ENCODE results near the gene MYF6.
"Not testable (repeated sequence)": the region's sequence is repeated elsewhere in the genome, so short reads cannot be mapped to it uniquely, and the experiment has no call there.

The MYF6 gene

DNA sequence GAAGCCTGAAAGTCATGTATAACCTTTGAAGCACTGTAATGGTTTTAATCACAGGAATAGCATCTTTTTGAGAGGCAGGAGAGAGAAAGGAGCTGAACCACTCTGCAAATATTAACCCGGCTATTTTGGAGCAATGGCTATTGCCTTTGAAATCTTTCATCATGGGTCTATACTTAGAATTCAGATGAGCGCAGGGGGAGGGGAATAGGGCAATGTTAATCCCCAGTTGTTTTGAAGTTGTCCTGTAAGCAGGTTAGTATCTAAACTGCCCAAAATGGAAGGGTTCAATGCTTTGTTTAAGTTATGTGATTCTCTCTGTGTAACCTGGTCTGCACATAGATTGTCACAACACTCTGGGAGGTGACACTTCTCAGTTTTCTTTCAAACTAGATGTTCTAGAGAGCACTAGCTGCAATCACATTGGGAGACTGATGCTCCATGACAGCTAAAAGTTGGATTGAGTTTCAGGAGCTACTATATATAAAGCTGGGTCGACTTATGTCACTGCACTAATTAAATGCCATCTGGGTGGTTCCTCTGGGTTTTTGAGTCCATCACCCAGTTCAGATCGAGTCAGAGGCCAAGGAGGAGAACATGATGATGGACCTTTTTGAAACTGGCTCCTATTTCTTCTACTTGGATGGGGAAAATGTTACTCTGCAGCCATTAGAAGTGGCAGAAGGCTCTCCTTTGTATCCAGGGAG lies at the start of gene MYF6:
TSS of gene MYF6 (plus strand) at position 509 of the 704 bp plus-strand sequence. CDS start at position 595, 86 bp downstream.
- DNase-seq (ENCODE audit: low read depth, low spot score) = no peak

DNA sequence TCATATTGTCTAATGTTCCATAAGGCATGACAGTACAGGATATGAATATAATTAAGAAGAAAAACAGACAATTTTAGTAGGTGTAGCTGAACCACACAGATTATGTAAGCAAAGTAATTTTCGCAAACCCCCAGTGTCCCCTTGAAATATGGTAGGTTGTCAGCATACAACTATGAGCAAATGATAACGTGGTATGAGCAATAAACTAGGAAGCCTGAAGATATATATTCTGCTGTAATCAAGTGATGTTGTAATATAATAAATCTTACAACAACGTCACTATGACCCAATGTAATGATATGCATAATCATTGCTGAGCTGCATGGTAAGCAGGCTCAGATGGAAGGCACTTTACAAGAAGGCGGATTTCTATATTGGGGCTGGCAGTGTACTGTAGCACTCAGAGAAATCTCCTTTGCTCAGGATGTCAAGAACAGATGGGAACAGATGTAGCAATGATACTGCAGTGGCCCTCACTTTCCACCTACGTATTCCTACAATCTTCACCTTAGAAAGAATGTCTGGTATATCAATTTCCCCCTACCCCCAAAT lies 47.8 kb upstream of the MYF6 start:
- no peak for DNase-seq (ENCODE audit: low read depth, low spot score)

DNA sequence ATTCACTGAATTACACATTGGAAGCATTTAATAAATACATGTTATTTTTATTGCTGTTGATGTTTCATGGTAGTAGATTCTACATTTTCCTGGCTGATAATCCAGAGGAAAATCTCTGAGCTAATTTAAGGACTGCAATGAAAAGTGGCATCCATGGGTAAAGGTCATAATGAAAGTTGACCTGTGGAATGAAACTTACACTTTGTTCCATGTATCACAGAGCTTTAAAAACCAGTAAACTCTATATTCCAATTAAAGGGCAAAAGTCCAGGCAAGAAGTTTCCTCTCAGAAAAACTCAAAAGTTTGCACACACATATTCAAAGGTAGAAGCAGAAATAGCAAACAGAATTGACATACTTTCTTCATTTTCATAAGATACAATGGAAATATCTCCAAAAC lies 44.8 kb upstream of the MYF6 start:
- DNase-seq (ENCODE audit: low read depth, low spot score) = no peak

DNA sequence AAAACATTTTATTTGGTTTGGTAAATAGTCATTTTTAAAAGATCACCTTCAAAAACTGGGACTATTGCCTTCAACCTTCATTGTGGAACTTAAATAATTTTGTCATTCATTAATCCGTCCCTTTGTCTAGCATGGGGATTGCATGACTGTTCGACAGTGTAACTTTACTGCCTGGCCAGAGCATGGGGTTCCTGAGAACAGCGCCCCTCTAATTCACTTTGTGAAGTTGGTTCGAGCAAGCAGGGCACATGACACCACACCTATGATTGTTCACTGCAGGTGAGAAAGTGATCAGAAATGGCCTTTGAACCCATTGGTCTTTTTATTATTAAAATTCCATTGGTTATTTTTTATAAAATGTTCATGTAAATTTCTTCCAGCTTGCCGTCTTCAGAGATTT lies 37.2 kb upstream of the MYF6 start:
- DNase-seq (ENCODE audit: low read depth, low spot score) = no peak

DNA sequence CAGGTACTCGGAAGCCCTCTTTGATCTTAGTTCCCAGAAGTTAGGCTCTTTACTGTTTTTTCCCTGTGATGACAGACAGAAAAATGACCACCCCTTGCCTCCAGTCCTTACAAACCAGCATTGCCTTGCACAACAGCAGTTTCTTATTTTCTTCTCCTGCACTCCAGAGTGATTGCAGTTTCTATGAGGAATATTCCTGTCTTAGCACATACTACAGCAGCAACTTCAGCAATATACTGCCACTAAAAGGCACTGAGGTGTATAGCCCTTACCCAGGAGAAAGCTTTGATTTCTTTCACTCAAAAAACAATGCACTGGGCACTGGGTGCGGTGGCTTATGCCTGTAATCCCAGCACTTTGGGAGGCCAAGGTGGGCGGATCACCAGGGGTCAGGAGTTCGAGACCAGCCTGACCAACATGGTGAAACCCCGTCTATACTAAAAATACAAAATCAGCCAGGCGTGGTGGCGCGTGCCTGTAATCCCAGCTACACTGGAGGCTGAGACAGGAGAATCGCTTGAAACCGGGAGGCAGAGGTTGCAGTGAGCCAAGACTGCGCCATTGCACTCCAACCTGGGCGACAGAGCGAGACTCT lies 31.3 kb upstream of the MYF6 start:
- not testable (repeated sequence) for DNase-seq (ENCODE audit: low read depth, low spot score)

DNA sequence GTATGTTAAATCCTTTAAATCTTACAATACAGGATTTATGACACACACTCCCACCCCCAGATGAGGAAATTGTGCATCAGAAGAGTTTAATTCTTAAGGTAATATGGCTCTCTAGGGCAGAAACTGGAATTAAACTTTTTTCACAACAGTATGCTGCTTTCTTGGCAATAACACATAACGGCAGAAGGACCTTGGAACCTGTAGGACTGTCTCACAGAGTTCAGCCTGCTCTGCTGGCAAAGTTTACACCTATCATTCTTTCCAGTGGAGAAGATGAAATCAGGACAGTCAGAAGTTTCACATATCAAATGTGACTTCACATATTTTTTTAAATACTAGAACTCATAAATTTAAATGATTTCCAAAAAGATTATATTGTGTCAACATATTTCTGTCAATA lies 30.6 kb upstream of the MYF6 start:
- no peak for DNase-seq (ENCODE audit: low read depth, low spot score)

DNA sequence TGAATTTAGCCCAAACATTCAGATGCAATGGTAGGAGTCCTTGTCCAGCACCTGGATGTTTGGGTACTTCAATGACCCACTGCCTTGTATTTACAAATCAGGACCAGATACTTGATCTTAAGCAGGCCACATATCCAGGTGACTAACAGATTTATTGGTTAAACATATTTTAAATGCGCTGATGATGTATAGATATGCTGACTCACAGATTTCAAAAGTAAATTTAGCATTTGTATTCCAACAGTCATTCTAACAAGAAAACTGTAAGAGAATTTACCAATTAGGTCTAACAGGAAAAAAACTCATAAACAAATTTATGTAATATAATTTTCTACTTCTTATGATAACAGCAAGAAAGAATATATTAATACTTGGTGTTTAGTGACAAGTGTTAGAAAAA lies 29.4 kb upstream of the MYF6 start:
- no peak for DNase-seq (ENCODE audit: low read depth, low spot score)

DNA sequence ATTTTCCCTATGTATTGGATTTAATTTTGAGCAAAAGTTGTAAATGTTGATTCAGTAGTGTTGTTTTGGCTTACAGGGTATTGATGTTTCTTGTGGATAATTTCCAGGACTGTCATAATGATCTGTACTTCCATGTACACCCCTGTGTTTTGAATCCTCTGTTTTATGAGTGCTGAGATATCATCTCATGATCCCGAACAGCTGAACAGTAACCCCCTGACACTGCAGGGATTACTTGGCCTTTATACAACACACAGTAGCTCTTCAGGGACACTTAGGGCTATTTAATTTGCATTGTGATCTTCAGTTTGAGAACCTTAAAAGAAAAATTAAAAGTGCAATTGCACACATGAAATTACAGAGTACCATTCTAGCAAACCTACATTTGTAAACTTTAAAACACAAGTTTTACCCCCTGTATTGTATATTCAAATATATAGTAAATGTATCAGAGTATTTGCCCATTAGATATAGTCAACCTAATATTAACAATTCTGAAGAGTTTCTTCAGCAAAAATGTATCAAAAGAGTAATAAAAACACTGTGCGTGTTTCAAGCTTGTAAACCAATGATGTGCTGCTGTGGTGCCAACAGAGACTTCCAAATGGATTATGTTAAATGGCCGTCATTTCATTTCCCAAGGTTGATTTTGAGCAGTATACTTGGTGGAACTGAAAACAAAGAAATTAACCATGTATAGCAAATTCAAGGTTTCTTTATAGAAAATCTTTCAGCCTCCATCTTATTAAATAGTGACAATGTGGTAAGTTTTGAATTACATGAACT lies 27.9 kb upstream of the MYF6 start:
- no peak for DNase-seq (ENCODE audit: low read depth, low spot score)

DNA sequence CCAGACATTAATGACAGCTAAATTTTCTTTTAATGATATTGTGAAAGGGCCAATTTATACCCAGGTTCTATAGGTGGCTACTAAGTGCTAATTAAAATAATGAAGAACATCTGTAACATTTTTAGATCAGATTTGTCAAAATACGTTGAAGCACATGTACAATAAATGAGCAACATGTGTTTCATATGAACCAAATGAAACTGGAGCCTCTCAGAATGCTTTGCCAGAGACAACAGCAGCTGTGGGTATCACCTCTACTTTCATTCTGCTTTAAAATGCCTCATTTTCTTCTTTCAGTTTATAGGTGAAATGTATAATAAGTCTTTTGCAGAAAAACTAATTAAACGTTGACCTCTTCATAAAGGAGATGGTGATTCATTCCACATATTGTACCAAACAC lies 26.1 kb upstream of the MYF6 start:
- DNase-seq (ENCODE audit: low read depth, low spot score) = no peak

DNA sequence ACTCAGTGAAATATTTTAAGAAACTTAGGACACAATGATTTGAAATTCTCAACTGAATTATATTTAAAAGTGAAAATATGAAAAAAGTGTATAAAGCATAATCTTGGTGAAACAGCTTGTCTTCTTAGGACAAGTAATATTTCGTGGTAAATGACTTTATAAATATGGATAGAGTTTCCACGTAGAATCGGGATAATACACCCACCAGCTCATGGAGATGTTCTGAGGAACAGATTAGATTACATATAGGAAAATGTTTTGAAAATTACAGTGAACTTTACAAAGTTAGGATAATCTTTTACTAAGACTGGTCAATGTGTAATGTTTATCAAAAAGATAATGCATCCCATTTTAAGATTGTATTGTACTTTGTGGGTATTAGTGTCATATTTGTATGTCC lies 25.6 kb upstream of the MYF6 start:
- DNase-seq (ENCODE audit: low read depth, low spot score) = no peak

DNA sequence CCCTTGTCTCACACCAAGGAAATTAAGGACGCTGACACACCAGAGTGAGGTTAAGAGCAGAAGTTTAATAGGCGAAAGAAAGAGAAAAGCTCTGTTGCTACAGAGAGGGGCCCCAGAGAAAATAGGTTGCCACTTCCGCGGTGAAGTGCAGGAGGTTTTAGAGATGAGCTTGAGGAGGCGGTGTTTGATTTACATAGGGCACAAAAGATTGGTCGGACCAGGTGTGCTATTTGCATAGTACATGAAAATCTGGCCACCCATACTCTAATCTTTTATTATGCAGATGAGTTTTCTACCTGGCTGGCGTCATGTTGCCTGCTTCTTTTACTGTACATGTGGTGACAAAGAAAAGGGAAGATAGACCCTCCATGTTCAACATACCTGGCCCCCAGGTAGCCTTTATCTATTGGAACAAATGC lies 23.3 kb upstream of the MYF6 start:
- DNase-seq (ENCODE audit: low read depth, low spot score) = no peak

DNA sequence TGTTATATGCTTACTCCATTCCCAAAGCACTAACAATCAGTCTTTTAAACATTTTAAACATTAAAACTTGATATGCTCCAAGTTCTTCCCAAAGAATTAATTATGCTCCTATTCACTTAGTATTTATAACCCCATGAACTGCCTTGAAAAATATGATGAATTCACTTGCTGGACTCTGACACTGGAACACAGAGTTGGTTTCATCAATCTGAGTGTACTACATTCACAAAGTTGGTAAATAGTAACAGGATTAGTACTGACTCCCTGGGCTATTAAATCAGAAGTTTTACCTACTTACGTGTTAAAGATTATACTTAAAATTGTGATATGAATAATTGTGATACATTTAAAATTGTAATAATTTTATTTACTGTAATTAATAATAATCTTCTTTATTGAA lies 17.3 kb upstream of the MYF6 start:
- no peak for DNase-seq (ENCODE audit: low read depth, low spot score)

DNA sequence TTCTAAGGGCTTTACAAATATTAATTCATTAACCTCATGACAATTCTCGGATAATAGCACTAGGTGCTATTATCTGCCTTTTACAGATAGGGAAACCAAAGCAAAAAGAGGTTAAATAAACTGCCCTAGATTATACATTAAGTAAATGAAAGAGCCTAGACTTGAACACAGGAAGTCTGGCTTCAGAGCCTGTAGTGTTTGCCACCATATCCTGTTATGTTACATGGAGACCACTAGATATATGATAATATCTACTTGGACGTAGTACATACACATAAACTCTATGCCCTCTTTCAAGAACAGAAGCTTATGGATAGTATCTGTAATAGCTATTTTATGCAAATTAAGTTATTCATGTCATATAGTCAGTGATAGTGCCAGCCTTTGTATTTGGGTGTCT lies 16.9 kb upstream of the MYF6 start:
- no peak for DNase-seq (ENCODE audit: low read depth, low spot score)

DNA sequence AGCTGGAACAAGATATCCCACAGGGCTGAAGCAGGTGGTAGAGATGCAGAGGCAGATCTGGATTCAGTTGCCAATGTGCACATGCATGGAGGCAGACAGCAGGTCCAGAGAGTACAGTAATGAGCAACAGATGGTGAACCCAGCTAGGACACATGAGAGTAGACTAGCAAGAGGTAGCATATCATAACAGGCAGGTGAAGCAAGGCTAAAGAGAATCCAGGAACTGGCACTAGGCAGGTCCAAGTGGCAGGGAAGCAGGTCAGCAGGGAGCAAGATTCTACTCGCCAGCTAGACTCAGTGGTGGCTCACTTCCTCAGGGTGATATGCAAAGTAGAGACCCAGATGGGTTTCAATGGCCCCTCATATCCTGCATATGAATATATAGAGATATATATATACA lies 15.3 kb upstream of the MYF6 start:
- no peak for DNase-seq (ENCODE audit: low read depth, low spot score)

DNA sequence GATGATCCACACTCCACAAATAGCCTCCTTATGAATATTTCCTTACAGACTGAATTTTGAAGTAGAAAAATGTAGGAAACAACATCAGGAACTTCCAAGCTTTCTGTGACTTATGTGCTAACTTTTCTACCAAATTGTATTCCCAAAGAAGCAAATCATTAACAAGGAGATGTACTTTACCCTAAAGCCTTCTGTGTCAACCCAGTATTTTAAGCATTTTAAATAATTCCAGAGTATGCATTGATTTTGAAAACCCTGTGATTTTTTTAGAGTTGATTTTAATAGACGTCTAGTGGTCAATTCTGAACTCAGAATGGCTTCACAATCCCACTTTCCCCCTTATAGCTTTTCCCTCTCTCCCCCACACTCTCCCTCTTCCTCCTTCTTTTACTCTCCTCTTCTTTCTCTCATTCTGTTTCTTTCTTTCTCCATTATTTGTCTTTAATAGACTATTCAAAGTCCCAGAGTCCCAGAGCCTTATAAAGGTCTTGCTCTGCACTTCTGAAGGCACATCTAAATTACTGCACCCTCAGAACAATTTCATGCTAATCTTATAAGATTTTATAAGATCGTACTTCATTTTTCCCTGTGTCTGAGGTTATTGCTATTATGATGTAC lies 10.1 kb upstream of the MYF6 start:
- no peak for DNase-seq (ENCODE audit: low read depth, low spot score)

DNA sequence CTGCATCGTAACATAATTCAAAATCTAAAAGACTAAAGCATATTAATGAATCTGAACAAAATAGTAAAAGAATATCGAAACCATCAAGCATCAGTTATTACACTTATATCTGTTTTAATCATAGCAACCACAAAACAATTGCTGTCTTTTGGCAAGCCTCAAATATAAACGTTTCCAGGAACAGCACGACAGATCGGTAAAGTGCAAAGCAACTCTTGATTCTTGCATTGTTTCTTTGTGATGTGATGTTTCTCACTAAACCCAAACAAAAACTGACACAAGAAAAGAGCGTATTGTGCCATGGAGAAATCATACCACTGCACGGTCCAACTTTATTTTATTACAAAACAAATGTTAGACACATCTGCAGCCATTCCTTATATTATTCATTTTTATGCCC lies 9.2 kb upstream of the MYF6 start:
- no peak for DNase-seq (ENCODE audit: low read depth, low spot score)

DNA sequence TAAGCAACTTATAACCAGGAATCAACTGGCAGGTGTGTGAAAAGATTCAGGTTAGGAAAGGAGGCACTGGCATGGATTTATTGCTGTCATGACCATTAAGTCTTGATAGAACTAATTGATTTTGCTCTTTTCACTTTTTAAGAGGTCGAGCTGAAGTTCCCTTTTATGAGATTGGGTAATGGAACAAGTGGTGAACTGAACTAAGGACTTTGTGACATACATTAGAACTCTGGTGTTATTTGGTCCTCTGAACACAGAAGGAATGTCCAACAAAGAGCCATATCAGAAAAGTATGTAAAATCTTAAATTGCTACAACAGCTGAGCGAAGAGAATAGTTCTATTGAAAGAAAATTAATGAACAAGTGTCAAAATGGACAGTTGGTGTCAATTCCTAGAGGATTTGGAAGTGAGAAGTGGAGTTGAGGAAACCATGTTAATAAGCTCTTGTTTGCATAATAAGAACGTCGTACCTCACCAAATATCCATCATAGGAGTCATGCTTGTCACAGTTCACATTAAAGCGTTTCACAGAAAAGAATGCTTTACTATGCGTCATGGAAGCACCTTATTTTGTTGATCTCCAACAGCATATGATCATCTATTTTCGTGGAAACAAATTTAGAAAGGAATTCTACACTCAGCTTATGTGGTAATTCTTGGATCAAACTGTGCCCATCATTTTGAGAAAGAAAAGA lies 8.4 kb upstream of the MYF6 start:
- DNase-seq (ENCODE audit: low read depth, low spot score) = no peak

DNA sequence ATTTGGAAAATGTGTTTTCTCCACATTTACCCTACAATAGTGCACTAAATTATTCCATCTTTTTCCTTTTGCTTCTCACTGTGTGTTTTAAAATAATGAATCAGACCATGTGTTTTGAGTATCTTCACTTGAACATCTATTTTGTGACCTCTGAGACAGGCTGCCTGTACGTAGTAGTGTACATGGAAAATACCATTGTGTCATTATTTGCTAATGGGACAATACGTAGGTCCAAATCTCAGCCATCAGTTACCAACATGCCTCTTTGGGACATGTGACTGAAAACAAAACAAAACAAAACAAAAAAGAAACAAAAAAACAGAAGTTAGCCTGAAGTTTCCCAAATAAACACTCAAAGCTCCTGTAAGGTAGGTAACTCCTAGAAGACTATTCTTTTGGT lies 7.1 kb upstream of the MYF6 start:
- DNase-seq (ENCODE audit: low read depth, low spot score) = no peak

DNA sequence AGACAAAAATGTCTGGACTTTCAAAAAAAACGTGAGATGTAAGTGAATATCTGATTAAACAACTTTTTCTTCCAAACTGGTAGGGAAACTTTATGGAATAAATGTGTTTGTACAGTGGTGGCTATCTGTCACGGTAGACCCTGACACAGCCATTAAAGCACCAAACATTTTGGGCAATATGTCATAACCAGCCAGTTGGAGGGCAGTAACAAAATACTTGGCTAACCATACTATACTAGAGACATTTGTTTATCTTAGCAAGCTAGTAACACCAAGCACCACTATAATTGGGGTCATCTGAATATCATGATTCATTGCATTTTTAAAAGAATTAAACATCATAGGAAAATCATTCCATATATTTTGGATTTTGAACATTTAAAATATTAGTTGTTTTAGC lies 6.0 kb upstream of the MYF6 start:
- DNase-seq (ENCODE audit: low read depth, low spot score) = no peak

DNA sequence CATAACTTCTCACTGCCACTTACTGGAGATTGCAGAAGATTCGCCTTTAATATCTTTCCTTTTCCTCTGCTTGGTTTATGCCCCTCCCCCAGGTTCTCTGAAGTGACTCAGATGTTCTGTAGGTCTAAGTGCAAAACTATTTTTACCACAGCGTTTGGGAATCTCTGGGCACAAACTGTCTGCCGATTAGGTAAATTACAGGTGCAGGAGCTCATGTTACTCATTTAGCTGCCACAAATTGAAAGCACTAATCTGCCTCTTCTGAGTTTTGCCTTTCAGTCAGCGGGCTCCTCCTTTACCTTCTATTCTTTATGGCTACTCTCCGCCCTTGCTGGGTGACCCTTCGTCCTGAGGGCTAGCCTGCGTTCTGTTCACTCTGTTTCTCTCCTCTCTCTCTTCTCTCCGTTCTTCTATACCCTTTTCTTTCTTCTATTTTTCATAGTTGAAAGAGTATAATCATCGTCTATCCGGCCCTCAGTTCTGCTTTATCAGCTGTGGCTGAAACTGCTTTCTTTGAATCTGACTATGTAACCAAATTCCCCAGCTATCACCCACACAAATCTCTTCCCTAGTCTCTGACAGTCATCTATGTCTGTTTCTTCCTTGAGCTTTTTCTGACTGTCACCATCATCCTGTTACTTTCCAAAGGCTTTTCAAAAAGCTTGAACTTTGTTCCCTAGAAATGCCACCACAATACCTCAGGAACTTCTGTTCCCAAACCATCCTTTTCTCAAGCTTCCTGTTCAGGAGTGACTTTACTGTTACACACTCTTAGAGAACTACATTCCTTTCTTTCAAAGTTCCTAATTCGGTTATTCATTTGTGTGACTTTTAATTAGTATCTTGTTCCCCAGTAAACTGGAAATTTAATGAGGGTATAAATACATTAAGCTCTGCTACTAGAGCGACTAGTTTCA lies 4.3 kb upstream of the MYF6 start:
- DNase-seq (ENCODE audit: low read depth, low spot score) = no peak

DNA sequence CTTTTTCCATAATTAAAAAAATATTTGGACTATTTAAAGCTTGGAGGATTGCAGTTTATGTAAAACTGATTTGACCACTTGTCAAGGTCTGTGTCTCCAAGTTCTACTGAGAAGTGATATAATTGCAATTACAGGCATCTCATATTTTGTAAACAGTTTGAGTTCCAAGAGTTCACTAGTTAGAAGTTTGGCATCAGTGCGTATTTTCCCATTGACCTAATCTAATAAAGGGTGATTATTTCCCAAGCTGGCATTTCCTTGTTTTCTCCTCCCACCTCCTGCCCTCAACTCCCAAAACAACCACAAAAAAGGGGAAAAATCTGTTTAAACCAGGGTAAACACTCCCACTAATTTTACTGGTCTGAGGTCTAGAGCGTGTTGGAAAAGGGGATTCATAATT lies 3.0 kb upstream of the MYF6 start:
- DNase-seq (ENCODE audit: low read depth, low spot score) = no peak

Data from activated naive CD8-positive, alpha-beta T cell treated with anti-CD3 and anti-CD28 coated beads, Interleukin-2, amount 50 U/mL, for 16 hours (primary cell).